Nephron (organoid): ENCODE measurements around the gene PTPRE.

ENCODE experiments used
- H3K27ac Mint-ChIP-seq, 3 experiments: 2 replicates each; pipeline ENCODE4 v1.8.0; 2020; ENCODE audit warnings: mixed read lengths in 3 of 3, mild to moderate bottlenecking in 2 of 3, moderate library complexity in 1 of 3
- H3K27me3 Mint-ChIP-seq: 2 replicates; pipeline ENCODE4 v1.8.0; 2021; ENCODE audit warnings: low read depth, mild to moderate bottlenecking, moderate library complexity, mixed read lengths
- H3K36me3 Mint-ChIP-seq: 2 replicates; pipeline ENCODE4 v1.8.0; 2020; ENCODE audit warnings: low read depth, mixed read lengths
- H3K4me1 Mint-ChIP-seq: 2 replicates; pipeline ENCODE4 v1.8.0; 2020; ENCODE audit warnings: mixed read lengths
- H3K4me3 Mint-ChIP-seq, 3 experiments: 2 replicates each; pipeline ENCODE4 v1.8.0; 2020; ENCODE audit warnings: mild to moderate bottlenecking in 3 of 3, mixed read lengths in 3 of 3, moderate library complexity in 2 of 3
- H3K9me3 Mint-ChIP-seq: 2 replicates; pipeline ENCODE4 v1.8.0; 2020; ENCODE audit warnings: mixed read lengths
- TF ChIP-seq, protein P1 (sequence below), 3 experiments: fragments of 200-600 bp; sonication (generic); IDR thresholded peaks; one replicate each; pipeline ENCODE4 v1.5.0; 2021; ENCODE audit warnings: antibody characterized with exemption in 3 of 3; ENCODE audit not compliant: unreplicated experiment in 3 of 3

Gene PTPRE

DNA sequence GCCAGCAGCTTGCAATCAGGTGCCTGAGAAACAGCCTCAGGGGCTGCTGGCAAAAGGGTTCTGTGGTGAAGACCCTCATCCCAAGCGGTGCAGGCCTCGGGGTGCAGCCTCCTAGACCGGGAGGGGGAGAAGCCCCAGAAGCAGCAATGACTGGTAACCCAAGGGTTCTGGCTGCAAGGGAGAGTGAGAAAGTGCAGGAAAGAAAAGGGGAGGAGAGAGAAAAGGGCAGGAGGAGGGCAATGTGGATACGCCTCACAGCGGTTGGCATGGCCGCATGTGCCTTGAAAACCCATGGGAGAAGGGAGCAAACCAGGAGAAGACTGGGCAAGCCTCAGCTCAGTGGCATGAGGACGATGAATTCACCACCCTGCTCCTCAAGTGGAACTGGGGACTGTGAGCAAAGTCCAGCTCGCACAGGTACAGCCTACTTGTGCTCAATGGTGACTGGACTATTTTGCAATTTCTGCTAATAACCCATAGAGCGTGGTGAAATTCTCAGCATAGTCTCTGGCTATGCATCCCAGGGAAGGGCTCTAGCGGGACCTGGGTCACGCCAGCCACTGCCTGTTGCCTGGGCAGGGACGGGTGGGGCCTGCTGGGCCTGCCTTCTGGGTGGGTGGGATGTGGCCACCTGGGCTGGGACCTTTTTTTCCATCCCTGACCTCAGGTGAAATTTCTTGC is 20.4 kb upstream of the PTPRE start:
- Mint-ChIP-seq H3K4me3 (no peak overlapping the region), H3K36me3 (no peaks in the 10 kb centered on the region), H3K27me3 (peaks cover 20% of the 10 kb centered on the region), H3K27ac (no peak overlapping the region), H3K9me3 (no peaks in the 10 kb centered on the region), H3K4me1 (peaks cover 8% of the 10 kb centered on the region)
- TF ChIP-seq, protein P1, sequence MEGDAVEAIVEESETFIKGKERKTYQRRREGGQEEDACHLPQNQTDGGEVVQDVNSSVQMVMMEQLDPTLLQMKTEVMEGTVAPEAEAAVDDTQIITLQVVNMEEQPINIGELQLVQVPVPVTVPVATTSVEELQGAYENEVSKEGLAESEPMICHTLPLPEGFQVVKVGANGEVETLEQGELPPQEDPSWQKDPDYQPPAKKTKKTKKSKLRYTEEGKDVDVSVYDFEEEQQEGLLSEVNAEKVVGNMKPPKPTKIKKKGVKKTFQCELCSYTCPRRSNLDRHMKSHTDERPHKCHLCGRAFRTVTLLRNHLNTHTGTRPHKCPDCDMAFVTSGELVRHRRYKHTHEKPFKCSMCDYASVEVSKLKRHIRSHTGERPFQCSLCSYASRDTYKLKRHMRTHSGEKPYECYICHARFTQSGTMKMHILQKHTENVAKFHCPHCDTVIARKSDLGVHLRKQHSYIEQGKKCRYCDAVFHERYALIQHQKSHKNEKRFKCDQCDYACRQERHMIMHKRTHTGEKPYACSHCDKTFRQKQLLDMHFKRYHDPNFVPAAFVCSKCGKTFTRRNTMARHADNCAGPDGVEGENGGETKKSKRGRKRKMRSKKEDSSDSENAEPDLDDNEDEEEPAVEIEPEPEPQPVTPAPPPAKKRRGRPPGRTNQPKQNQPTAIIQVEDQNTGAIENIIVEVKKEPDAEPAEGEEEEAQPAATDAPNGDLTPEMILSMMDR (IDR thresholded peaks at IDR 0.05; ENCODE audit: unreplicated experiment in 3 of 3) = no peak

DNA sequence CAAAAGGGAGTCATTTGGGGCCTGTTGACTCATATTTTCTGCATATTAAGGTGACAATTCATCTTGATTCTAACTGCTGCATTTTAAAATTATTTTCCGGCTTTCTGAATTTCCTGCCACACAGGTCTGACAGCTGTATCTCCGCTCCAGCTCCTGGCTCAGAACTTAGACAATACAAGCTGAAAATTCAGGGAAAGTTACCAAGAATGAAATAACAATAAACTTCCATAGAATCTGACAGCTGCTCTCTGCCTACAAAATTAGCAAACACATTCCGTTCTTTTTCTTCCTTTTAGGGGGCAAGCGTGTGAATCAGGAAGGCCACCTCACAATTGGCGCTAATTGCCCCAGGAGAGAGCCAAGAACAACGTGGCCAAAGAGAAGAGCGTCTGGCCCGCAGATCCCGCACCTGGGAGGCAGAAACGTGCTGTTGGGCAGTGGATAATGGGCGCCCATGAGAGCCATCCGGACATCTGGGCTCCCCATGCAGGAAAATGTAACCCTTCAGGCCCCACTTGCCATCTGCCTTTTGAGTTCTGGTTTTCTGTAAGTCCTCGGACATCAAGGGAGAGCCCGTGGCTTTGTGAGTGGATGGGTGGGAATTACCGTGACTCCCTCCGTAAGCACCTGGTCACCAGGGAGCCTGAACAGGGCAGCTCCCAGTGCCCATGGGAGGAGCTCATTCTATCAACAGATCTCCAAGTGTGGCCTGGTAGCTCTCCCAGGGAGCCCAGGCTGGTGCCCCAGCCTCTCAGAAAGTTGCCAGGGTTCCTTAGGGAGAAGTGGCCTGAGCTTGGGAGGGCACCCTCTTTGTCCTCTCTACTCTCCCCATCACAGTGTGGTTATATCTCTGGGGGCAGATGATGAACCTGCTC is 19.1 kb upstream of the PTPRE start:
- Mint-ChIP-seq H3K4me3 (no peak overlapping the region), H3K27ac (peak overlapping the region in 2 of 3 experiments; percentile 28 to 69), H3K36me3 (no peaks in the 10 kb centered on the region), H3K4me1 (peaks cover 8% of the 10 kb centered on the region), H3K9me3 (no peaks in the 10 kb centered on the region), H3K27me3 (peaks cover 20% of the 10 kb centered on the region)
- TF ChIP-seq, protein P1 (IDR thresholded peaks at IDR 0.05; ENCODE audit: unreplicated experiment in 3 of 3) = no peak

DNA sequence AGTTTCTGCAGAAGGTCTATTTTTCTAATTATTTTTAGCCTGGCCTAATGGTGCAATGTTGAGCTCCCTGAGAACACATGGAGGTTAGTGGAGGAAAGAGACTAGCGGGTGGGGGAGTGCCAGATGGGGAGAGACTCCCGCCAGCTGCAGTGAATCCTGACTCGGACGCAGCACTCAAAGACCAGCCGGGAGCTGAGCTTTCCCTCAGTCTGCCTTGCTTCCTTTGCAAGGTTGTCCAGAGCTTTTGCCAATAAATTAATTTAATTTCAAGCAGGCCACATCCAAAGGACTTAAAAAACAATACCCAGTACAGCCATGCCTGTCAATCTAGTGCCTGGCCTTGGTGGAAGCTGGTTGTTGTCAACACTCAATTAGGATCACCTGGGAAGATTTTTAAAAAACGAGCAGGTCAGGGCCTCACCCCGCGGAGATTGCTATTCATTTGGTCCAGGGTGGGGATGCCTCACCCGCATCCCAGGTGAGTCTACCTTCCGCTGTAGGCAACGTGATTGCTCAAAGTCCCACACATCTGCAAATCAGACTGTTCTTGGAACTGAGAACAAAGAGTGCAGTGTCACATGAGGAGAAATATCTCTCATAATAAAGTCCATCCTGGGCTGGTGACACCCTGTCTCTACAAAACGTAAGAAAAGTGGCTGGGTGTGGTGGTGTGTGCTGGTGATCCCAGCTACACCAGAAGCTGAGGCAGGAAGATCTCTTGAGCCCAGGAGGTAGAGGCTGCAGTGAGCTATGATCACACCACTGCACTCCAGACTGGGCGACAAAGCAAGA is 18.2 kb upstream of the PTPRE start:
- Mint-ChIP-seq H3K36me3 (no peaks in the 10 kb centered on the region), H3K4me3 (no peak overlapping the region), H3K27ac (no peak overlapping the region), H3K4me1 (peaks cover 8% of the 10 kb centered on the region), H3K27me3 (peaks cover 16% of the 10 kb centered on the region), H3K9me3 (no peaks in the 10 kb centered on the region)
- TF ChIP-seq, protein P1 (IDR thresholded peaks at IDR 0.05; ENCODE audit: unreplicated experiment in 3 of 3) = no peak

DNA sequence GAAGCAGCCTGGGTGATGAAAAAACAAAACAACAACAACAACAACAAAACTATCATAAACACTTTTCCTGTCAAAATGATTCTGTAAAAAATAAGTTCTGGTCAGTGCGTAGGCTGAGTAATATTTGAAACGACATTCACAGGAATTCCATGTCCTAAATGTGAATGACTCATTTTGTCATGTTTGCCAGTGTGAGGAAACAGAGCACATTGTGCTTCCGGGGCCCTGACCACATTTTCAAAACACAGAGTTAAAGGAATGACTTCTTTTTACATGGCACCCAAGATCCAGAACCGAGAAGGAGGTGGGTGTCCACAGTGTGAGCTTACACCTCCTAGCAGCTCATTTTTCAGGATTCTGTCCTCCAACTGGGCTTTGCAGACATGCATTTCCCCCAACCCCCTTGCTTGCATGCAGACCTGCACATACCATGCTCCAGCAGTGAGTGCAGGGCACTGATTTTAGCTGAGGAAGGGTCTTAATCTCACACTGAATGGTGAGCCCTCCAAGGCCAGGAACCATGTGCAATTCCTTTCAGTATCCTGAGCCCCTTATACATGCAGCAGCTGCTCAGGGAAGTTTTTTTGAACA is 17.2 kb upstream of the PTPRE start:
- Mint-ChIP-seq H3K4me3 (no peak overlapping the region), H3K27me3 (peaks cover 16% of the 10 kb centered on the region), H3K27ac (no peak overlapping the region), H3K4me1 (peaks cover 8% of the 10 kb centered on the region), H3K36me3 (no peaks in the 10 kb centered on the region), H3K9me3 (no peaks in the 10 kb centered on the region)
- TF ChIP-seq, protein P1 (IDR thresholded peaks at IDR 0.05; ENCODE audit: unreplicated experiment in 3 of 3) = no peak

DNA sequence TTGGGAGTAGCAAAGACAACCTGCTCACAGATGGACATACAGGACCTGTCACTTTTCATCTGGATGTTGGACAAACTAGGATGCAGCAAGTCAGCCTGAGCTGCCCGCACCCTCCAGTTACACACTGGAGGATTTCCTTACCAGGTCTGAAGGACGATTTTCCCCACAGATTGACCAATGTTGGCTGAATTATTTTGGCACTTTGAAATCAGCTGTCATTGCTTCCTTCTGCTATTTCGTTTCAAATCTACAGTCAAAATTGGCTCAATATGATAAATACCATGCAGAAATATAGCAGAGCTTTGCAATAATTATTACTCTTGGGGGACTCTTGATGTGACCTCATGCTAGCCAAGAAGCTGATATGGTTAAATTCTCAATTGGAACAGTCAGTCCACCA is 16.7 kb upstream of the PTPRE start:
- H3K27me3 Mint-ChIP-seq = peaks cover 16% of the 10 kb centered on the region
- peaks cover 8% of the 10 kb centered on the region for H3K4me1 Mint-ChIP-seq
- no peak overlapping the region for H3K4me3 Mint-ChIP-seq
- TF ChIP-seq, protein P1 (IDR thresholded peaks at IDR 0.05; ENCODE audit: unreplicated experiment in 3 of 3) = no peak
- no peaks in the 10 kb centered on the region for H3K9me3 Mint-ChIP-seq
- no peak overlapping the region for H3K27ac Mint-ChIP-seq
- H3K36me3 Mint-ChIP-seq = no peaks in the 10 kb centered on the region
